Activated T-helper 17 cell treated with anti-CD3 and anti-CD28 coated beads, Interleukin-2, amount 50 U/mL, for 72 hours (primary cell): ENCODE results near the gene MAP2K4. TPM values are rescaled to one million over a fixed set of nuclear protein-coding genes. Genes with fewer than 3 reads are reported as not detected.

Experiments
- ATAC-seq: fragments of 150-1000 bp; cut with Tn5 transposase; replicated peaks from 2 replicates; pipeline ENCODE4 v1.10.0; 2021; ENCODE audit warnings: mild to moderate bottlenecking, moderate library complexity
- H3K27ac Mint-ChIP-seq: one replicate; pipeline ENCODE4 v1.8.0; 2022; ENCODE audit warnings: mixed read lengths
- H3K27me3 Mint-ChIP-seq: one replicate; pipeline ENCODE4 v1.8.0; 2022; ENCODE audit warnings: mixed read lengths
- H3K36me3 Mint-ChIP-seq: one replicate; pipeline ENCODE4 v1.8.0; 2022; ENCODE audit warnings: low read depth, mild to moderate bottlenecking, mixed read lengths
- H3K4me1 Mint-ChIP-seq: one replicate; pipeline ENCODE4 v1.8.0; 2022; ENCODE audit warnings: mixed read lengths
- H3K4me3 Mint-ChIP-seq: one replicate; pipeline ENCODE4 v1.8.0; 2022; ENCODE audit warnings: mild to moderate bottlenecking, mixed read lengths
- H3K9me3 Mint-ChIP-seq: one replicate; pipeline ENCODE4 v1.8.0; 2022; ENCODE audit warnings: mixed read lengths
- total RNA-seq, 2 donors: library from RNA; stranded (reverse); gene quantifications; one replicate each; pipeline ENCODE4 v1.2.3, GENCODE V29; 2022

MAP2K4 gene
- total RNA-seq, 2 donors from 2014 or later = 22.1 to 22.7 TPM

DNA sequence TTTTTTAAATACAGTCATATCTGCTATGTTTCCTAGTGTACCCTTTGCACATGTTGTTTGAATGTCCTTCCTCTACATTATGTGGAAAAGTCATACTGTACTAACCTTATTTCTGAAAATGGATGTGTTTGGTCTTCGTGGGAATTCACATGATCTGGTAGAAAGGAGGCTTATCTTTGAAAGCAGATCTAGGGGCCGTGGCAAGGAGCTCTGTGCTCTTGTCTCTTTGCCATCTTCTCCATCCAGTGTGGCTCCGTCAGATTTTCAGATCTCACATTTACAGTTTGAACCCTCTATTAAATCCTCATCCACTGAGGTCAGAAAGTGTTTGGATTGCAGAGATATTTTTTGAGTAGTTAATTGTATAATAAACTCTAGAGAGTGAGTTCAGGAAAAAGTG lies 32.9 kb downstream of the MAP2K4 start:
- Mint-ChIP-seq H3K27ac (no peak overlapping the region), H3K4me1 (peaks cover 31% of the 10 kb centered on the region)
- ATAC-seq = no peak

DNA sequence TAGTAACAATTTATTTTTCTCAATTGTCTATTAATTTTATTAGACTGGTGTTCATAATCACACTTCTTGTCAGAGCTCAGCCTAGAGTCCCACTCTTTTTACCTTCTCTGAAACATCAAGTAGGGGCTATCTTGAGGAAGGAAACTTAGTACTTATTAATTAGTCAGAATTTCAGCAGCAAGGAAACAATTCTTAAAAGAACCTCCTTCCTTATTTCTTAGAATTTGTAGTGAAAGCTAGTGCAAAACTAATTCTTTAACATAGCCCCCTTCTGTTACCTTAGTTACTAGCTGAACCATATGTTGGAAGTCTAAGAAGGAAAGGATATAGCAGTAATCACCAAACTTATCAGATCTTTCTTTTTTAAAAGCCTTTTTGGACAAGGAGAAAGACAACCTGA lies 35.2 kb downstream of the MAP2K4 start:
- Mint-ChIP-seq H3K27ac (peak overlapping the region; percentile 51), H3K9me3 (no peaks in the 10 kb centered on the region), H3K36me3 (peaks cover 50% of the 10 kb centered on the region), H3K4me1 (peaks cover 10% of the 10 kb centered on the region), H3K27me3 (no peaks in the 10 kb centered on the region), H3K4me3 (no peak overlapping the region)
- no peak for ATAC-seq

More for the DNA sequence above, 32.9 kb downstream of the MAP2K4 start:
- H3K4me3 Mint-ChIP-seq = peak overlapping the region; percentile 39
- H3K27me3 Mint-ChIP-seq = no peaks in the 10 kb centered on the region
- H3K36me3 Mint-ChIP-seq = peaks cover 32% of the 10 kb centered on the region
- no peaks in the 10 kb centered on the region for H3K9me3 Mint-ChIP-seq

DNA sequence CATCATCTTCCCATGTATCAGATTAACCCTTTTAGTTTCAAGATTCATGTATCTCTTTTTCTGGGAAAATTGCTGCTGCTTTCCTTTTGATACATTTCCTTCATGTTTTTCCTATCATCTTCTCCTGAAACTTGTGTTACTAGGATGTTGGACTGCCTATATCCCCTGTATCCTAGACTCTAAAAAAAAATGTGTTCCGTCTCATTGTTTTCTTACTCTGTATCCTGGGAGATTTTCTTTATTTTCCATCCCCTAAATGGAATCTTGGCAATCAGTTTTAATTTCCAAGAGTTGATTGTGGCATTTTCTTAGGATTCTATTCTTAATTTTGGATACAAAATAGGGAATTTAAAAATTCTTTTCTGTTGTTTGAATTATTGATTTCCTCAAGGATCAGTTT lies 36.8 kb downstream of the MAP2K4 start:
- Mint-ChIP-seq H3K27me3 (no peaks in the 10 kb centered on the region), H3K4me3 (no peak overlapping the region), H3K4me1 (peaks cover 6% of the 10 kb centered on the region), H3K9me3 (no peaks in the 10 kb centered on the region), H3K27ac (no peak overlapping the region), H3K36me3 (peaks cover 60% of the 10 kb centered on the region)
- ATAC-seq = no peak

- H3K27me3 Mint-ChIP-seq = no peaks in the 10 kb centered on the region
- H3K36me3 Mint-ChIP-seq = peaks cover 71% of the 10 kb centered on the region
- H3K4me3 Mint-ChIP-seq = no peak overlapping the region
- ATAC-seq = no peak
- no peaks in the 10 kb centered on the region for H3K9me3 Mint-ChIP-seq
- peaks cover 2% of the 10 kb centered on the region for H3K4me1 Mint-ChIP-seq
- H3K27ac Mint-ChIP-seq = no peak overlapping the region
Measured at GRCh38 chr17:12058535-12058934, 37.9 kb downstream of the MAP2K4 start.

DNA sequence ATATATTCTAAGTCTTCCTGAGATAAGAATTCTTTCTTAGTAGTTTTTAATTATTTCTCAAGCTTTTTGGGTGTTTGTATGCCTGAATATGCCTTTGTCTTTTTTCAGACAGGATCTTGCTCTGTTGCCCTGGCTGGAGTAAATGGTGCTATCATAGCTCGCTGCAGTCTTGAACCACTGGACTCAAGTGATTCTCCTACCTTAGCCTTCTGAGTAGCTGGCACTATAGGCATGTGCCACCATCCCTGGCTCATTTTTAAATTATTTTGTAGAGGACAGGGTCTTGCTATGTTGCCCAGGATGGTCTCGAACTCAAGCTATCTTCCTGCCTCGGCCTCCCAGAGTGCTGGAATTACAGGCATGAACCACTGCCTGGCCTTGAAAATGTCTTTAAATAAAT lies 41.6 kb downstream of the MAP2K4 start:
- H3K27ac Mint-ChIP-seq = no peak overlapping the region
- no peaks in the 10 kb centered on the region for H3K27me3 Mint-ChIP-seq
- H3K36me3 Mint-ChIP-seq = peaks cover 72% of the 10 kb centered on the region
- H3K4me1 Mint-ChIP-seq = peaks cover 5% of the 10 kb centered on the region
- no peak overlapping the region for H3K4me3 Mint-ChIP-seq
- H3K9me3 Mint-ChIP-seq = no peaks in the 10 kb centered on the region
- ATAC-seq = no peak

GRCh38 chr17:12064395-12064794 lies 43.7 kb downstream of the MAP2K4 start:
- H3K4me1 Mint-ChIP-seq = peaks cover 5% of the 10 kb centered on the region
- H3K36me3 Mint-ChIP-seq = peaks cover 59% of the 10 kb centered on the region
- no peak for ATAC-seq
- H3K4me3 Mint-ChIP-seq = no peak overlapping the region
- H3K9me3 Mint-ChIP-seq = no peaks in the 10 kb centered on the region
- no peak overlapping the region for H3K27ac Mint-ChIP-seq
- no peaks in the 10 kb centered on the region for H3K27me3 Mint-ChIP-seq

DNA sequence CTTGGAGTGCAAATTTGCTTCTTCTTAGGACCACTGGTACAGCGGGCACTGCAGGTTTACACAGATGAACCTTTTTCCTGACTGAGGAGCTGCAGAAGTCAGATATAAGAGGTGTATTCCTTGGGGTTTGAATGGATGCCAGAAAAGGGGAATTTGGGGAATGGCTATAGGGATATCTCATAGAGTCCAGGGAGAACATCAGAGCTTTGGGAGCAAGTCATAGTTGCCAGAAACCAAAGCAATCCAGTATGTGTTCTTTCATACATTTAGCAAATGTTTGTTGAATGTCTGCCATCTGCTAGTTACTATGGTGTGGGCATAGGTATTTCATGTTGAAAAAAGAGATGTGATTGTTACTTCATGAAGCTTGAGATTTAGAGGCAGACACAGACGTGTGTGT lies 46.8 kb downstream of the MAP2K4 start:
- H3K36me3 Mint-ChIP-seq = peaks cover 46% of the 10 kb centered on the region
- ATAC-seq = no peak

GRCh38 chr17:12068946-12069345 lies 48.3 kb downstream of the MAP2K4 start:
- peaks cover 6% of the 10 kb centered on the region for H3K4me1 Mint-ChIP-seq
- H3K4me3 Mint-ChIP-seq = no peak overlapping the region
- peaks cover 45% of the 10 kb centered on the region for H3K36me3 Mint-ChIP-seq
- H3K27me3 Mint-ChIP-seq = no peaks in the 10 kb centered on the region
- H3K9me3 Mint-ChIP-seq = no peaks in the 10 kb centered on the region
- no peak overlapping the region for H3K27ac Mint-ChIP-seq
- no peak for ATAC-seq

More for the DNA sequence above, 46.8 kb downstream of the MAP2K4 start:
- no peak overlapping the region for H3K4me3 Mint-ChIP-seq
- no peaks in the 10 kb centered on the region for H3K27me3 Mint-ChIP-seq
- peaks cover 5% of the 10 kb centered on the region for H3K4me1 Mint-ChIP-seq
- no peak overlapping the region for H3K27ac Mint-ChIP-seq
- H3K9me3 Mint-ChIP-seq = no peaks in the 10 kb centered on the region

DNA sequence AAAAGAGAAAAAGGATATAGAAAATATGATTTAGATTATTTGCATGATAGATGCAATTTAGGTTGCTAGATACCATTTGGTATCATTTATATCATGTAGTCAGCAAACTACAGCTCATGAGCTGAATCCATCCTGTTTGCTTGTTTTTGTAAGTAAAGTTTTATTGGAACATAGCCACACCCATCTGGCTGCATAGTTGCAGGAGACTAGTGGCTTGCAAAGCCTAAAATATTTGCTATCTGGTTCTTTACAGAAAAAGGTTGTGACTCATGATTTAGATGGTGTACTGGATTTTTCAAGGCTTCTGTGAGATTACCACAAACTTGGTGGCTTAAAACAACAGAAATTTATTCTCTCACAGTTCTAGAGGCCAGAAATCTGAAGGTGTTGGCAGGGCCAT lies 49.9 kb downstream of the MAP2K4 start:
- H3K36me3 Mint-ChIP-seq = peaks cover 50% of the 10 kb centered on the region
- ATAC-seq = no peak
- no peak overlapping the region for H3K27ac Mint-ChIP-seq
- H3K4me1 Mint-ChIP-seq = peaks cover 4% of the 10 kb centered on the region
- H3K27me3 Mint-ChIP-seq = no peaks in the 10 kb centered on the region
- H3K4me3 Mint-ChIP-seq = no peak overlapping the region
- no peaks in the 10 kb centered on the region for H3K9me3 Mint-ChIP-seq

- Mint-ChIP-seq H3K36me3 (peaks cover 73% of the 10 kb centered on the region), H3K27me3 (no peaks in the 10 kb centered on the region), H3K9me3 (no peaks in the 10 kb centered on the region), H3K27ac (no peak overlapping the region), H3K4me3 (no peak overlapping the region), H3K4me1 (peaks cover 4% of the 10 kb centered on the region)
- no peak for ATAC-seq
Measured at GRCh38 chr17:12074346-12074745, 53.7 kb downstream of the MAP2K4 start.

GRCh38 chr17:12077773-12078172 lies 57.1 kb downstream of the MAP2K4 start:
- no peak overlapping the region for H3K4me3 Mint-ChIP-seq
- H3K4me1 Mint-ChIP-seq = peaks cover 8% of the 10 kb centered on the region
- ATAC-seq = no peak
- peaks cover 93% of the 10 kb centered on the region for H3K36me3 Mint-ChIP-seq
- no peaks in the 10 kb centered on the region for H3K27me3 Mint-ChIP-seq
- peak overlapping the region; percentile 3 for H3K27ac Mint-ChIP-seq
- no peaks in the 10 kb centered on the region for H3K9me3 Mint-ChIP-seq

DNA sequence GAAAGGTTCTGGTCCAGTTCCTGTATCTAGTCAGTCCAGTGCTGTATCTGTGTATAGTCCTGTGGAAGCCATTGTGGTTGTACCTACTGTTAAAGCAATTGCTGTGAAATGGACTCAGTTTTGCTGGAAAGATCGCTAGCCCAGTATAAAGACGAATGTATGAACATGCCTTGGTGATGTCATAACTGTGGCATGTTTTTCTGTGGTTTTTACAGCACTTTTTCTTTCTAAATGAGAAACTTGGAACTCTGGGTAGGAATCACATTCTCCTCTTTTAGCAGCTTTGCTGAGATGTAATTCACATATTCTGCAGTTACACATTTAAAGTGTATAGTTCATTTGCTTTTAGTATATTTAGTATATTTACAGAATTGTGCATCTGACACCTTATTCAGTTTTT lies 58.1 kb downstream of the MAP2K4 start:
- no peaks in the 10 kb centered on the region for H3K27me3 Mint-ChIP-seq
- peaks cover 93% of the 10 kb centered on the region for H3K36me3 Mint-ChIP-seq
- H3K4me3 Mint-ChIP-seq = no peak overlapping the region
- H3K9me3 Mint-ChIP-seq = no peaks in the 10 kb centered on the region
- ATAC-seq = no peak
- no peak overlapping the region for H3K27ac Mint-ChIP-seq
- peaks cover 8% of the 10 kb centered on the region for H3K4me1 Mint-ChIP-seq

- peaks cover 3% of the 10 kb centered on the region for H3K4me1 Mint-ChIP-seq
- H3K36me3 Mint-ChIP-seq = peaks cover 77% of the 10 kb centered on the region
- H3K27me3 Mint-ChIP-seq = no peaks in the 10 kb centered on the region
- no peak for ATAC-seq
- H3K27ac Mint-ChIP-seq = no peak overlapping the region
- H3K4me3 Mint-ChIP-seq = no peak overlapping the region
- H3K9me3 Mint-ChIP-seq = no peaks in the 10 kb centered on the region
Measured at GRCh38 chr17:12081720-12082119, 61.0 kb downstream of the MAP2K4 start.

GRCh38 chr17:12085076-12085949 lies 64.6 kb downstream of the MAP2K4 start:
- H3K27ac Mint-ChIP-seq = no peak overlapping the region
- H3K27me3 Mint-ChIP-seq = no peaks in the 10 kb centered on the region
- no peak overlapping the region for H3K4me3 Mint-ChIP-seq
- ATAC-seq = no peak
- no peaks in the 10 kb centered on the region for H3K4me1 Mint-ChIP-seq
- peaks cover 63% of the 10 kb centered on the region for H3K36me3 Mint-ChIP-seq
- H3K9me3 Mint-ChIP-seq = no peaks in the 10 kb centered on the region

DNA sequence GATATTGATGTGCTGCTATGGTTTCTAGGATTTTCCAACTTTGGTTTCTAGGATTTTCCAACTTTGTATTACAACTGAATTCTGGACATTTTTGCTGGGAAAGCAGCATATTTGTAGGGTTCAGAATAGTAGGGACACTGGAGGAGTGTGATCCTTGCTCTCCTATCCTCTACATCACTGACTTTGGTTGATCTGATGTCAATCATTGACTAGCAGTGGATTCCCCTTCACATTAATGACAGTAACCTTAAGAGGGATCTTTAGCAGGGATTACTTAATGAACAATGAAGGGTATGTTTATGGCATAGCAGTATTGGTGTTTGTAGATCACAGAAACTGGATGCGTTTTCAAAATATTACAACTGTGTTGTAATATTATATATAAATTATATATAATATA lies 67.4 kb downstream of the MAP2K4 start:
- H3K4me1 Mint-ChIP-seq = no peaks in the 10 kb centered on the region
- no peaks in the 10 kb centered on the region for H3K9me3 Mint-ChIP-seq
- no peak overlapping the region for H3K4me3 Mint-ChIP-seq
- H3K27ac Mint-ChIP-seq = no peak overlapping the region
- ATAC-seq = no peak
- peaks cover 42% of the 10 kb centered on the region for H3K36me3 Mint-ChIP-seq
- H3K27me3 Mint-ChIP-seq = no peaks in the 10 kb centered on the region
